IPS-18a (cell line): ENCODE results near the gene CSF2.

Experiments used
- H3K27ac ChIP-seq: one replicate; pipeline ENCODE4 v1.5.1; 2013; ENCODE audit warnings: low read length
- H3K27me3 ChIP-seq: one replicate; pipeline ENCODE4 v1.6.1; 2013; ENCODE audit warnings: mild to moderate bottlenecking, low read length; ENCODE audit not compliant: control insufficient read depth, insufficient read depth
- H3K36me3 ChIP-seq: one replicate; pipeline ENCODE4 v1.6.1; 2013; ENCODE audit warnings: low read depth, low read length; ENCODE audit not compliant: control insufficient read depth
- H3K4me1 ChIP-seq: one replicate; pipeline ENCODE4 v1.6.1; 2013; ENCODE audit warnings: low read depth, low read length; ENCODE audit not compliant: control insufficient read depth
- H3K4me3 ChIP-seq: one replicate; pipeline ENCODE4 v1.5.1; 2013; ENCODE audit warnings: low read length
- H3K9ac ChIP-seq: one replicate; pipeline ENCODE4 v1.6.1; 2013; ENCODE audit warnings: mild to moderate bottlenecking, low read length, moderate library complexity
- H3K9me3 ChIP-seq: one replicate; pipeline ENCODE4 v1.6.1; 2013; ENCODE audit warnings: low read depth, low read length; ENCODE audit not compliant: control insufficient read depth

The CSF2 gene

DNA sequence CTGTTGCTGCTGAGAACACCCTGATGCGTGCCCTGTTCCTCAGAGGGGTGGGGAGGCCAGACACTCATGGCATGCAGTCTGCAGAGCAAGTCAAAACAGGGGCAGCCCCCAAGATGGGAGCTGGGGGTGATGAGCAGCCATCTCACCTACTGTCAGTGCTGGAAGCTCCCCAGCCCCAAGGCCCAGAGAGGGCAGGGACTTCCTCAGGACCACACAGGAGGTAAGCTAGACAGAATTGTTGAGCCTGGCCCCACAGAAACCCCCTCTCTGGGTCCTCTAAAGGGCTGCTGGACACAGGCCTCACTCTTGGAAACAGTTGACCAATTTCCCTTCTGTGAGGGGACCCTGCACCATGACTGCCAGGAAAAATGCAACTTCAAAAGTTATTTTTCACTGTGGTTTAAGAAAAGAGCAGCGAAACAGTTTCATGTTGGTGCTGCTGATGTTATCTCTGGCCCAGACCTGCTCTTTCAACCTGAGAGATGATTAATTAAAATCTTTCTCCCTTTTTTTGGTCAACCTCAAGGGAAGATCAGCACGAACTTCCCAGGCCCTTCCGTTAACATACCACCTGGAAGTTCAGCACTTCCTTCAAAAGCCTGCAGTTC is 9.6 kb downstream of the CSF2 start:
- no peak overlapping the region for H3K4me3 ChIP-seq
- H3K36me3 ChIP-seq: no peaks in the 10 kb centered on the region
- H3K9me3 ChIP-seq: no peaks in the 10 kb centered on the region
- no peaks in the 10 kb centered on the region for H3K27me3 ChIP-seq
- no peak overlapping the region for H3K27ac ChIP-seq
- no peaks in the 10 kb centered on the region for H3K4me1 ChIP-seq
- no peak overlapping the region for H3K9ac ChIP-seq

DNA sequence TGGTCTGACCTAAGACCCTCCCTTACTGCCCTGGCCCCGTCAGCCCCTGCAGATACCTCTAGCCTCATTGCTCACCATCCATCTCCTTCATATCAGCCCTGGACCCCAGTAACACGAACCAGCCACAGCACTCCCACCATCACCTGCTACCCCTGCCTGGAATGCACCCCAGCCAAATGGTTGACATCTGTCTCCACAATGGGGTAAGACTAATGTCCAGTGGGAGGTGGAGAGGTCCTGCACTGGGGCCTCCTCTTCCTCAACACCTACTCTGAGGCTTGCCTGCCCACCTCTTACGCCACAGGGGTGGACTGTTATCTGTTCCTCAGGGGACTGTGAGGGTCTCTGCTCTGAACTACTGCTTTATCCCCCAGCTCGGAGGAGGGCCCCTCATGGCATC is 12.1 kb downstream of the CSF2 start:
- Histone ChIP-seq H3K4me3 (no peak overlapping the region), H3K36me3 (no peaks in the 10 kb centered on the region), H3K27ac (no peak overlapping the region), H3K9me3 (no peaks in the 10 kb centered on the region), H3K9ac (no peak overlapping the region), H3K4me1 (no peaks in the 10 kb centered on the region), H3K27me3 (no peaks in the 10 kb centered on the region)

DNA sequence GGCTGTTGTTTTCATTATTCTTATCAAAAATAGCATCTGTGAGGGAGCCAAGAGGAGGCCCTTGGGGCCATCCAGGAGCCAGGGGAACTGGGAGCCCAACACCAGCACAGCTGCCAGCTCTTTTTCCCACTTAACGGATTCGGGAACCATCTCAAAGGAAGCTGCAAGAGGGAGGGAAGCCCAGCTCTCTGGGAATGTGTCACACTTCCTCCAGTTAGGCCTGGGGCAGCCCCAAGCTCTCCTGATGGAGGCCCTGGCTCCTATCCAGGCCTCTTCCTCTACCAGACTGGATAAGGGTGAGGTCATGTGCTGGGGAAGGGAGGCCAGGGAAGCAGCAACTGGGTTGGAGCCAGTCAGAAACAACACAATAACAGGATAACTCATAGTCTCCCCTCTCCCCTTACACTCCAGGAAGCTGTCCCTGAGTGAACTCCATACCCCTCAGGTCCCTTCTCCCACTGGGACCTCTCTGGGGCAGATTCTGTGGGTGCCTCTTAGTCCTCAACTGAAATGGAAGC is 12.7 kb downstream of the CSF2 start:
- no peaks in the 10 kb centered on the region for H3K4me1 ChIP-seq
- no peaks in the 10 kb centered on the region for H3K27me3 ChIP-seq
- no peak overlapping the region for H3K4me3 ChIP-seq
- H3K36me3 ChIP-seq: no peaks in the 10 kb centered on the region
- H3K27ac ChIP-seq: no peak overlapping the region
- H3K9ac ChIP-seq: no peak overlapping the region
- no peaks in the 10 kb centered on the region for H3K9me3 ChIP-seq

DNA sequence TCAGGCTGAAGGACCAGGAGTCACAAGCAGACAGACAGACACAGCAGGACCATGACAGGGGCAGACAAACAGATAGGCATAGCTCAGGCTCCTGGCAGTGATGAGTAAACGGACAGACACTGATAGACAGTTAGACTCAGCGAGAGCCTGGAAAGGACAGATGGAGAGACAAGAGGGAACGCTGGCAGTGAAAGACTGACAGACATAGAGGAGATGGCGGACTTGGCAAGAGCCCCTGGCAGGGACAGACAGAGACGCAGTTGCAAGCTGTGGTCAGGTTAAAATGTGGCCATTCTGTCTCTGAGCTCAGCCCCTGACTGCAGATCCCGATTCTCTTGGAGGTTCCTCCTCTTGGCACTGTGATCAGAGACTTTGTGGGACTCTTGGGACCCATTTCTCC is 13.6 kb downstream of the CSF2 start:
- H3K27me3 ChIP-seq: no peaks in the 10 kb centered on the region
- H3K27ac ChIP-seq: no peak overlapping the region
- H3K9me3 ChIP-seq: no peaks in the 10 kb centered on the region
- H3K9ac ChIP-seq: no peak overlapping the region
- no peaks in the 10 kb centered on the region for H3K36me3 ChIP-seq
- no peak overlapping the region for H3K4me3 ChIP-seq
- H3K4me1 ChIP-seq: no peaks in the 10 kb centered on the region

DNA sequence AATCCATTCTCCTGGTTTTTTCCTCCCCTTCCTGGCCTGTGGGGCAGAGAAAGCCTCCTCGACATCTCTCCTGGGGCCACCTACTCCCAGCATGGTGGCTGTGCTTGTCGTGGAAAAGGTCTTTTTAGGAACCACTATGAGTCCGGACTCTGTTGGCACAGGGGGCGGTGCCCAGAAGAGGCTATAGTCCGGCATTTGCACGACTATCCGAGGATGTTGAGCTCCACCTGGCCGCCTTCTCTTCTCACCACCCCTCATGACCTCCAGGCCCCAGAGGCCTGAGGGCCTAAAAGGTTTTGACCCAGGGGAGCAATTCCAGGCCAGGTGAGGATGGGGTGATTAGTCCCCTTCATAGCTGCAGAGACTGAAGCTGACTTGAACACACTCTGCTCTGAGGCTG is 14.1 kb downstream of the CSF2 start:
- no peaks in the 10 kb centered on the region for H3K4me1 ChIP-seq
- no peaks in the 10 kb centered on the region for H3K36me3 ChIP-seq
- no peak overlapping the region for H3K4me3 ChIP-seq
- H3K27ac ChIP-seq: no peak overlapping the region
- H3K9ac ChIP-seq: no peak overlapping the region
- no peaks in the 10 kb centered on the region for H3K9me3 ChIP-seq
- H3K27me3 ChIP-seq: no peaks in the 10 kb centered on the region

DNA sequence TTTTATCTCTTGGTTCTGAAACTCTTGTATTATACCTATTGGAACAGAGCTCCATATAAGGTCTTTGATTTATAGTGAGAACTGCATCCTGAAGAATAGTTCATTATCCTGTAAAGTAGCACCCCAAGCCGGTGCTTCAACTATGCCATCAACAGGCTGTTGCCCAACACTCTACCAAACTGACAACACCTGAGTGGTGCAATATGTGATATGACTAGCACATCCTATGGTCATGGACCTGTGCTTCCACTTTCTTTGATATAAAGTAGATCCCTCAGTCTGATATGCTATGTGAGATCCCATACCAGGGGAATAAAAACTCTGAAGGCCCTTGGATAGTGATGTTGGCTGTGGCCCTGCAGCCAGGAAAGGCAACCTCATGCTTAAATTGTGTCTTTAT is 15.8 kb downstream of the CSF2 start:
- no peak overlapping the region for H3K9ac ChIP-seq
- H3K9me3 ChIP-seq: no peaks in the 10 kb centered on the region
- no peaks in the 10 kb centered on the region for H3K4me1 ChIP-seq
- no peak overlapping the region for H3K27ac ChIP-seq
- no peak overlapping the region for H3K4me3 ChIP-seq
- H3K36me3 ChIP-seq: no peaks in the 10 kb centered on the region
- no peaks in the 10 kb centered on the region for H3K27me3 ChIP-seq

DNA sequence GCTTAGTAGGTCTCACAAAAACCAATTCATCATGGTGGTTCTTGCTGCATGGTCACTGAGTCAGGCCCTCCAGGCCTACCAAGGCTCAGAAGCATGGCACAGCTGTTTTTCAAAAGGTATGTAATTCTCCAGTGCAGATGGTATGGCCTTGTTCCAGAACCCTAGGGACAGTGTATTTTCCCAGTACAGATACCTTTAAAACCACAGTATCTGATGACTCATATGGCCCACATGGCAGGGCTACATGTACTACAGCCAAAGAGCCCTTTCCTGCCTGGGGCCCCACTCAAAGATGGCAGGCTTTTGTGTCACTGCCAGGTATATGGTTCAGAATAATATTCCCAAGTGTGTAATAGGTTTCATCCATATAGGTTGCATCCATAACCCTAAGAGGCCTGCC is 16.5 kb downstream of the CSF2 start:
- Histone ChIP-seq H3K36me3 (no peaks in the 10 kb centered on the region), H3K9me3 (no peaks in the 10 kb centered on the region), H3K27ac (no peak overlapping the region), H3K4me3 (no peak overlapping the region), H3K4me1 (no peaks in the 10 kb centered on the region), H3K27me3 (no peaks in the 10 kb centered on the region), H3K9ac (no peak overlapping the region)

DNA sequence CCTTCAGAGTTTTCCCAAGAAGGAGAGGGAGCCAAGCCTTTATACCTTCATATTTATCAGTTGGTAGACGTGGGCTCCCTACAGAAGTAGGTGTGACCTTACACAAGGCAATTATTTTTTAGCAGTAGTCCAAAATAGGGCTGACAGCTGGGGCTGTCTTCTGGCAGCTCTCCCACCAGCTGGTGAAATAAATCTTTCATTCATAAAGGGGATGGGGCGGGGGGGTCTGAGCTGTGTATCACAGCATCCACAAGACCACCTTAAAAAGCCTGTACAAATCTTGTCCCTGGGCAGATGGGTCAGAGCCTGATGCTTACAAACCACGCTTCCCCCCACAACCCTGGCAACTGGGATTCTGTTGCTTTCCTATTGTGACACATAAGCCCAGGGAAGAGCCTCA is 19.7 kb downstream of the CSF2 start:
- Histone ChIP-seq H3K9me3 (no peaks in the 10 kb centered on the region), H3K9ac (no peak overlapping the region), H3K4me1 (no peaks in the 10 kb centered on the region), H3K36me3 (no peaks in the 10 kb centered on the region), H3K27ac (no peak overlapping the region), H3K27me3 (no peaks in the 10 kb centered on the region), H3K4me3 (no peak overlapping the region)

DNA sequence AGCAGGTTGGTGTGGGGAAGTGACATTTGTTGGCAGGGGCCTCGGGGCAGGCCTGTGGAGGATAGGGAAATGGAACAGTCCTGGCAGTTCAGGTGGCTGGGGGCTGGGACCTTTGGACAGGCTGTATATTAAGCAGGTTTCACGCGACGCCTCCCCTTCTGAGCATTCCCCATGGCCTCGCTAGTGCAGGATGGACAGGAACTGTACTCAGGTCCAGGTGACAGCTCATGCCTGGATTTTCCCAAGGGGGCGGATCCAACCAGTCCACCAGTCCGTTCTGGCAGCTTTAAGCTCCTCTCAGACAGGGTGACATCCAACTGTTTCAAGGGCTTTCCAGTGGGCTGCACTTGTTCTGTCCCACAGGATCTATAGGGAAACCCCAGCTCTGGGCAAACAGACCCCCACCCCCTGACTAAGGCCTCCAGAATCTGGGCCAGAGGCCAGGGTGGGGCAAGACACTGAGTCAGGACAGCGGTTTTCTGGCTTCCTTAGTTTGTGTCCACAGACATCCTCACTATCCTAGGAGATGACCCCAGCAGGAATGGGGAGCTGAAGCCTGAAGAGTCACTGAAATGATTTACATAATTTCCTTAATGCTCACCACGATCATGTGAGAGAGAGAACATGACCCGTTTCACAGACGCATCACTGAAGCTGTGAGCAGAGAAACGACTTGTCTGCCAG is 20.9 kb downstream of the CSF2 start:
- no peaks in the 10 kb centered on the region for H3K27me3 ChIP-seq
- no peaks in the 10 kb centered on the region for H3K9me3 ChIP-seq
- H3K27ac ChIP-seq: no peak overlapping the region
- no peaks in the 10 kb centered on the region for H3K4me1 ChIP-seq
- H3K36me3 ChIP-seq: no peaks in the 10 kb centered on the region
- no peak overlapping the region for H3K9ac ChIP-seq
- H3K4me3 ChIP-seq: no peak overlapping the region

DNA sequence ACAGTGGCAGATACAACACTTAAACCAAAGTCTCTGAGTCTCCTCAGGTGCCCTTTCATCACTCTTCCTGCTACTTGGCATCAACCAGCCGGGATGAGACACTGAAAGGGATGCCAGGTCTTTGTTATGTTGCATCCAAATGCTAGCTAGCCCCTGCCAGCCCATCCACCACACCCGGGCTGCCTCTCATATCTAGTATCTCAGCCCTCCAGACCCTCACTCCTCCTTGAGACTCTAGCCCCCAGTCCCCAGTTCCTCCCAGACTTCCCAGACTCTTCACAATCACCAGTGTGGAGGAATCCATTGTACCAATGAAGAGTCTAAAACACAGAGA is 21.5 kb downstream of the CSF2 start:
- H3K9ac ChIP-seq: no peak overlapping the region
- no peak overlapping the region for H3K4me3 ChIP-seq
- H3K9me3 ChIP-seq: no peaks in the 10 kb centered on the region
- H3K4me1 ChIP-seq: no peaks in the 10 kb centered on the region
- no peak overlapping the region for H3K27ac ChIP-seq
- H3K27me3 ChIP-seq: no peaks in the 10 kb centered on the region
- H3K36me3 ChIP-seq: no peaks in the 10 kb centered on the region

DNA sequence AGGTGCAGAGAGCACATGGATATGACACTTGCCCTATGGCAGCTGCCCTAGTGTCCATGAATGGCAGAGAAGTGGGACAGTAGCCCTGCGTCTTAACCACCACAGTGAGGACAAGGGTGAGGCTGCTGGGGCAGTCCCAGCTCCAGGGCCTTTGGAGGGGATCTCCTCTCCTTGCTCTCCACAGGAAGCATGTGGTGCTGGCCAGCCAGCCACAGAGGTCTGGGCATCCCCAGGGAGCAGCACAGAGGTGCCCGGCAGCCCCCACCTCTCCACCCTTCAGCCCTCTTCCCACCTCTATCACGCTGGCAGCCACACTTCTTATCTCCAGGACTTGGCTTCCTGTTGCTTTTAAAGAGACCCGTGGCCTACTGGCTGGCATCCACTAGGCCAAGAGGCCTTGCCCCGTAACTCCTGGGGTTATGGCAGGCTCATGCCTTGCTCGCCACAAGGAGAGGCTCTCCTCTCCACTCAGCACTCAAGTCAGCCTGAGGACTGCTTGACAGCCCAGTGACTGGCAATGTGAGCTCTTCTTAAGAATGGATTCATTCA is 21.9 kb downstream of the CSF2 start:
- H3K27ac ChIP-seq: no peak overlapping the region
- no peaks in the 10 kb centered on the region for H3K36me3 ChIP-seq
- no peaks in the 10 kb centered on the region for H3K27me3 ChIP-seq
- H3K4me3 ChIP-seq: no peak overlapping the region
- no peaks in the 10 kb centered on the region for H3K4me1 ChIP-seq
- no peak overlapping the region for H3K9ac ChIP-seq
- H3K9me3 ChIP-seq: no peaks in the 10 kb centered on the region

DNA sequence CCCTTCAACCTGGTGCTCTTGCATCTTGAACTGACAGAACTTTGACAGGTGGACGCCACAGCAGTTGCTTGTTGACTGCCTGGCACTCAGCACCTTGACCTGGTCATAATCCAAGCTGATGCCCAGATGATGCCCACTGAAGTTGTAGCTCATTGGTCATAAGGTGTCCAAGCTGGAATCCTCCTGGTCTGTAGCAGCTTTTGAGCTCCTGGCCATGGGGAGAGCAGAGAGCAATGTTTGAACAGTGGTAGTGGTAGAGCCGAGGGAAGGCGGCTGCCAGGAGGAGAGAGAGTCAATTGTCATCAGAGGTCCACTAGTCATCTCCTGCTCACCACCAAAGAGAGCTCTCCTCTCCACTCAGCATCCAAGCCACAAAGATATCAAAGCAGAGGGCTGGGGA is 23.3 kb downstream of the CSF2 start:
- no peaks in the 10 kb centered on the region for H3K27me3 ChIP-seq
- H3K4me3 ChIP-seq: no peak overlapping the region
- no peaks in the 10 kb centered on the region for H3K36me3 ChIP-seq
- H3K27ac ChIP-seq: no peak overlapping the region
- H3K9me3 ChIP-seq: no peaks in the 10 kb centered on the region
- no peak overlapping the region for H3K9ac ChIP-seq
- H3K4me1 ChIP-seq: no peaks in the 10 kb centered on the region
